HepG2 (cell line): ENCODE measurements around the gene ZFP36. TPM values are rescaled to one million over a fixed set of nuclear protein-coding genes. Genes with fewer than 3 reads are reported as not detected.

Experiments used
- DR1 ChIP-seq: sonication (generic); formaldehyde crosslinking; IDR thresholded peaks from 2 replicates; pipeline ENCODE4 v1.8.0; 2021; ENCODE audit warnings: mild to moderate bottlenecking, missing genetic modification reagents, inconsistent platforms
- FOXM1 ChIP-seq: sonication (generic); formaldehyde crosslinking; IDR thresholded peaks from 2 replicates; pipeline ENCODE4 v1.5.0; 2020; ENCODE audit warnings: missing genetic modification reagents
- MAFG ChIP-seq: sonication (generic); formaldehyde crosslinking; IDR thresholded peaks from 2 replicates; pipeline ENCODE4 v1.5.1; 2020; ENCODE audit warnings: mild to moderate bottlenecking, missing genetic modification reagents
- MYNN ChIP-seq: sonication (generic); formaldehyde crosslinking; IDR thresholded peaks from 2 replicates; pipeline ENCODE4 v1.4.0; 2020; ENCODE audit warnings: mild to moderate bottlenecking, low read depth, missing genetic modification reagents
- PCBP1 ChIP-seq: fragments of 200-400 bp; formaldehyde crosslinking; IDR thresholded peaks from 2 replicates; pipeline ENCODE4 v1.6.1; 2017; ENCODE audit warnings: mild to moderate bottlenecking, low read depth, low read length, borderline replicate concordance
- PHF20 ChIP-seq: sonication (generic); formaldehyde crosslinking; IDR thresholded peaks from 2 replicates; pipeline ENCODE4 v1.5.0; 2020; ENCODE audit warnings: mild to moderate bottlenecking, missing genetic modification reagents
- PITX1 ChIP-seq: sonication (generic); formaldehyde crosslinking; IDR thresholded peaks from 2 replicates; pipeline ENCODE4 v1.5.1; 2020; ENCODE audit warnings: mild to moderate bottlenecking, missing genetic modification reagents
- RFX1 ChIP-seq: fragments of 450-650 bp; IDR thresholded peaks from 2 replicates; pipeline ENCODE4 v1.6.1; 2017
- SMAD9 ChIP-seq: sonication (generic); formaldehyde crosslinking; IDR thresholded peaks from 2 replicates; pipeline ENCODE4 v1.5.1; 2020; ENCODE audit warnings: mild to moderate bottlenecking, missing genetic modification reagents
- SRSF4 ChIP-seq: fragments of 200-400 bp; formaldehyde crosslinking; IDR thresholded peaks from one replicate; pipeline ENCODE4 v1.6.1; 2018; ENCODE audit warnings: mild to moderate bottlenecking, low read depth, low read length, moderate library complexity; ENCODE audit not compliant: poor library complexity, severe bottlenecking
- TOPORS ChIP-seq: sonication (generic); formaldehyde crosslinking; IDR thresholded peaks from 2 replicates; pipeline ENCODE4 v1.8.0; 2023; ENCODE audit warnings: mild to moderate bottlenecking, missing genetic modification reagents
- ZNF142 ChIP-seq: sonication (generic); formaldehyde crosslinking; IDR thresholded peaks from 2 replicates; pipeline ENCODE4 v1.4.0; 2020; ENCODE audit warnings: missing genetic modification reagents
- ZNF18 ChIP-seq: sonication (generic); formaldehyde crosslinking; IDR thresholded peaks from 2 replicates; pipeline ENCODE4 v1.8.0; 2022; ENCODE audit warnings: mild to moderate bottlenecking, missing genetic modification reagents; ENCODE audit not compliant: insufficient replicate concordance
- ZNF572 ChIP-seq: sonication (generic); formaldehyde crosslinking; IDR thresholded peaks from 2 replicates; pipeline ENCODE4 v1.5.1; 2020; ENCODE audit warnings: mild to moderate bottlenecking, missing genetic modification reagents
- ZNF577 ChIP-seq: sonication (generic); formaldehyde crosslinking; IDR thresholded peaks from 2 replicates; pipeline ENCODE4 v1.4.0; 2020; ENCODE audit warnings: mild to moderate bottlenecking, low read depth, missing genetic modification reagents, borderline replicate concordance
- ZNF768 ChIP-seq: sonication (generic); formaldehyde crosslinking; IDR thresholded peaks from 2 replicates; pipeline ENCODE4 v1.4.0; 2020; ENCODE audit warnings: missing genetic modification reagents
- ZSCAN21 ChIP-seq: sonication (generic); formaldehyde crosslinking; IDR thresholded peaks from 2 replicates; pipeline ENCODE4 v1.8.0; 2022; ENCODE audit warnings: mild to moderate bottlenecking, missing genetic modification reagents, moderate library complexity, borderline replicate concordance
- ZSCAN9 ChIP-seq: IDR thresholded peaks from 2 replicates; pipeline ENCODE4 v1.6.1; 2016; ENCODE audit warnings: borderline replicate concordance
- polyA plus RNA-seq, 8 experiments: library from polyadenylated mRNA; depleted of rRNA in 3 of 8; stranded (reverse) in 7 of 8; unstranded in 1 of 8; fragments of >200 nt; fragmentation: Illumina TruSeq in 4 of 8; extraction: Trizol in 4 of 8; gene quantifications; 2 replicates each; pipeline versions ENCODE4 v1.2.1 to v1.2.3, GENCODE V29; 2011 to 2016; ENCODE audit warnings: low read depth in 4 of 8, missing spikeins in 1 of 8, mixed read lengths in 1 of 8; ENCODE audit not compliant: insufficient read depth in 1 of 8
- total RNA-seq, 5 experiments: library from RNA; depleted of rRNA; stranded (reverse); fragments of >200 nt; fragmentation: Illumina TruSeq; extraction: Trizol; gene quantifications; 2 replicates each; pipeline ENCODE4 v1.2.3, GENCODE V29; 2016; ENCODE audit warnings: low read depth in 1 of 5
- TF ChIP-seq, protein P1 (sequence below): sonication (generic); formaldehyde crosslinking; IDR thresholded peaks from 2 replicates; pipeline ENCODE4 v1.5.0; 2020; ENCODE audit warnings: missing genetic modification reagents
- TF ChIP-seq, protein P2 (sequence below): IDR thresholded peaks from 2 replicates; pipeline ENCODE4 v1.6.1; 2016; ENCODE audit warnings: missing biosample characterization, missing genetic modification reagents, low read depth

ZFP36 gene
- total and polyA plus RNA-seq, 2 of the 13 experiments (the other 11 are each of a cell fraction or from before 2014, with no cell fraction given) = 1.4 to 1.7 TPM

DNA sequence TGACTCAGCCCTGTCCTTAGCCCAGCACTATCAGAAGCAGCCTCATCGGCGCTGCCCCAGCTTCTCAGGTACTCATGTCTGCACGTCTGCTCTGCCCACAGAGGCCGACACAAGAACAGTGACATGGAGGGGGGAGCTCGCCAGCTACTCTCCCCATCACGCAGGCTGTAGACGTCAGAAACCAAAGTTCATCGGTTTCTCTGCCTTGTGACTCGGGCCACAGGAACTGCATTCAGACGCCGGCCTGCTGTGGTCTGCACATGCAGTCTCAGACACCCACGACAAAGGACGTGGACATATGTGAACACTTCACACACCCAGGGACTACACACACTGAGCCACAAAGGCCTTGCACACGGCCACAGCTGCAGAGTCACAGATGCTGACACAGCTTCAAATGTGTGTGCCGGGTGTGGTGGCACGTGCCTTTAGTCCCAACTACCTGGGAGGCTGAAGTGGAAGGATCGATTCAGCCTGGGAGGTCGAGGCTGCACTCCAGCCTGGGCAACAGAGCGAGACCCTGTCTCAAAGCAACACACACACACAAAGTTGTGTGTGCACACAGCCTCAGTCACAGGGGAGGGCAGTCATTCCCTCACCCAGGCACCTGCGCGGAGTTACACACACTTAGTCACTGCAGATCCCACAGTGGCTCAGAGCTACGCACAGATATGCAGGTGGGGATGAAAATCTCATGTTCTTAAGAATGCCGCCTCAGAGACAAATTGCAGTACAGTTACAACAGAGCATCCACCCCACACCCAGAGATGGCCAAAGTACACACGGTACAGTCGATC, 4.9 kb upstream of the ZFP36 start (continued):
- TF ChIP-seq PHF20 (CRISPR knock-in tag) (0 out of 2 replicates have a peak, but pooled peaks have one; percentile 43), FOXM1 (CRISPR knock-in tag) (no peak), SMAD9 (CRISPR knock-in tag) (no peak), ZNF18 (CRISPR knock-in tag) (peak; percentile 98), RFX1 (no peak), ZNF768 (CRISPR knock-in tag) (peak; percentile 50; the same call in 1 of the 2 replicates), ZNF572 (CRISPR knock-in tag) (no peak), ZSCAN9 (CRISPR knock-in tag) (peak; percentile 83; the same call in 1 of the 2 replicates), DR1 (CRISPR knock-in tag) (0 out of 2 replicates have a peak, but pooled peaks have one; percentile 36), MYNN (CRISPR knock-in tag) (no peak), ZNF577 (CRISPR knock-in tag) (no peak), SRSF4 (no peak), TOPORS (CRISPR knock-in tag) (no peak; the same call in 1 of the 2 replicates), PITX1 (no peak), PCBP1 (no peak), ZNF142 (CRISPR knock-in tag) (no peak), MAFG (no peak), ZSCAN21 (CRISPR knock-in tag) (peak; percentile 75)
- TF ChIP-seq, protein P1, sequence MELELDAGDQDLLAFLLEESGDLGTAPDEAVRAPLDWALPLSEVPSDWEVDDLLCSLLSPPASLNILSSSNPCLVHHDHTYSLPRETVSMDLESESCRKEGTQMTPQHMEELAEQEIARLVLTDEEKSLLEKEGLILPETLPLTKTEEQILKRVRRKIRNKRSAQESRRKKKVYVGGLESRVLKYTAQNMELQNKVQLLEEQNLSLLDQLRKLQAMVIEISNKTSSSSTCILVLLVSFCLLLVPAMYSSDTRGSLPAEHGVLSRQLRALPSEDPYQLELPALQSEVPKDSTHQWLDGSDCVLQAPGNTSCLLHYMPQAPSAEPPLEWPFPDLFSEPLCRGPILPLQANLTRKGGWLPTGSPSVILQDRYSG (CRISPR knock-in tag) = no peak
- TF ChIP-seq, protein P2, sequence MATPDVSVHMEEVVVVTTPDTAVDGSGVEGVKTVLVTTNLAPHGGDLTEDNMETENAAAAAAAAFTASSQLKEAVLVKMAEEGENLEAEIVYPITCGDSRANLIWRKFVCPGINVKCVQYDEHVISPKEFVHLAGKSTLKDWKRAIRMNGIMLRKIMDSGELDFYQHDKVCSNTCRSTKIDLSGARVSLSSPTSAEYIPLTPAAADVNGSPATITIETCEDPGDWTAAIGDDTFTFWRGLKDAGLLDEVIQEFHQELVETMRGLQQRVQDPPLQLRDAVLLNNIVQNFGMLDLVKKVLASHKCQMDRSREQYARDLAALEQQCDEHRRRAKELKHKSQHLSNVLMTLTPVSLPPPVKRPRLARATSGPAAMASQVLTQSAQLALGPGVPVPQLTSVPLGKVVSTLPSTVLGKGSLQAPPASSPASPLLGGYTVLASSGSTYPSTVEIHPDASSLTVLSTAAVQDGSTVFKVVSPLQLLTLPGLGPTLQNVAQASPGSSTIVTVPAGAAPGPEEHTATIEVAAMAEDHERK (CRISPR knock-in tag) = peak; percentile 69; the same call in 1 of the 2 replicates
